PC-9 (cell line): ENCODE measurements around the gene DHX16. TPM values are rescaled to one million over a fixed set of nuclear protein-coding genes. Genes with fewer than 3 reads are reported as not detected.

Source experiments
- BruUV-seq: library from RNA; stranded (reverse); fragments of 400-500 nt; replicated peaks from 2 replicates; lab custom pipeline; 2021; lab: Mats Ljungman, UMichigan
- CTCF ChIA-PET: fragments of 300-600 bp; sonication (Branson Sonifier 250); formaldehyde crosslinking; loops from one replicate; lab custom pipeline; 2022; ENCODE audit warnings: antibody characterized with exemption; lab: Charles Lee
- POLR2A ChIA-PET: fragments of 300-600 bp; sonication (Branson Sonifier 250); formaldehyde crosslinking; loops from one replicate; lab custom pipeline; 2022; ENCODE audit warnings: antibody characterized with exemption; ENCODE audit not compliant: unreplicated experiment; lab: Charles Lee
- DNase-seq, 2 experiments: peaks; one replicate each; pipeline versions ENCODE4 v3.0.0 to v3.0.0-alpha.2; 2015 to 2022; ENCODE audit warnings: mixed read lengths in 1 of 2
- H2AFZ ChIP-seq: fragments of 200-600 bp; sonication (generic); 2 replicates; pipeline ENCODE4 v1.8.1; 2017; ENCODE audit warnings: antibody characterized with exemption
- H3F3A ChIP-seq: fragments of 200-600 bp; sonication (generic); 2 replicates; pipeline ENCODE4 v1.8.1; 2017; ENCODE audit warnings: antibody characterized with exemption, mild to moderate bottlenecking, low read depth; ENCODE audit not compliant: insufficient read depth
- H3K27ac ChIP-seq: fragments of 200-600 bp; sonication (generic); 2 replicates; pipeline ENCODE4 v1.6.1; 2016; ENCODE audit warnings: mixed run types
- H3K27me3 ChIP-seq: fragments of 200-600 bp; sonication (generic); 2 replicates; pipeline ENCODE4 v1.6.1; 2016; ENCODE audit warnings: low read depth, mixed run types; ENCODE audit not compliant: insufficient read depth
- H3K36me3 ChIP-seq: fragments of 200-600 bp; sonication (generic); 2 replicates; pipeline ENCODE4 v1.6.1; 2016; ENCODE audit warnings: low read depth, mixed run types
- H3K4me1 ChIP-seq: fragments of 200-600 bp; sonication (generic); replicated peaks from 2 replicates; pipeline ENCODE4 v1.6.1; 2016; ENCODE audit warnings: mixed run types; ENCODE audit not compliant: insufficient read depth
- H3K4me2 ChIP-seq: fragments of 200-600 bp; sonication (generic); 2 replicates; pipeline ENCODE4 v1.6.1; 2017; ENCODE audit warnings: mixed run types
- H3K4me3 ChIP-seq: fragments of 200-600 bp; sonication (generic); 2 replicates; pipeline ENCODE4 v1.6.1; 2016; ENCODE audit warnings: mixed run types
- H3K79me2 ChIP-seq: fragments of 200-600 bp; sonication (generic); 2 replicates; pipeline ENCODE4 v1.6.1; 2017; ENCODE audit warnings: low read depth, mixed run types
- H3K9me2 ChIP-seq: fragments of 200-600 bp; sonication (generic); 2 replicates; pipeline ENCODE4 v1.8.1; 2017; ENCODE audit warnings: mild to moderate bottlenecking; ENCODE audit not compliant: insufficient read depth
- H3K9me3 ChIP-seq: fragments of 200-600 bp; sonication (generic); 2 replicates; pipeline ENCODE4 v1.8.1; 2016; ENCODE audit warnings: low read depth; ENCODE audit not compliant: insufficient read depth
- H4K20me1 ChIP-seq: fragments of 200-600 bp; sonication (generic); 2 replicates; pipeline ENCODE4 v1.8.1; 2017; ENCODE audit not compliant: insufficient read depth
- CTCF ChIP-seq: fragments of 200-600 bp; sonication (generic); conservative IDR thresholded peaks from 2 replicates; pipeline ENCODE4 v1.6.1; 2017; ENCODE audit warnings: mixed run types, antibody characterized with exemption, mild to moderate bottlenecking, moderate library complexity
- EZH2 ChIP-seq: fragments of 200-600 bp; sonication (generic); IDR thresholded peaks from 2 replicates; pipeline ENCODE4 v1.8.0; 2017; ENCODE audit warnings: antibody characterized with exemption, low read depth
- intact Hi-C: fragments of 100-400 bp; cut with micrococcal nuclease; formaldehyde crosslinking; loops from one replicate; pipeline ENCODE4 v1.10.0; 2022; ENCODE audit not compliant: unreplicated experiment
- total RNA-seq: library from RNA; stranded (reverse); gene quantifications from 2 replicates; pipeline ENCODE4 v1.2.3, GENCODE V29; 2021

The DHX16 gene
- total RNA-seq, 1 experiment from 2014 or later: 43.5 TPM

- Histone ChIP-seq H3K9me3 (no peaks in the 10 kb centered on the region), H3F3A (peaks cover 13% of the 10 kb centered on the region; the same call in 1 of the 2 replicates), H3K27ac (peak overlapping the region; percentile 40), H3K4me2 (peak overlapping the region; percentile 96), H4K20me1 (peaks cover 4% of the 10 kb centered on the region; the same call in 1 of the 2 replicates), H3K4me3 (peak overlapping the region; percentile 85), H3K9me2 (no peaks in the 10 kb centered on the region), H3K79me2 (peaks cover 32% of the 10 kb centered on the region), H2AFZ (peak overlapping the region; percentile 74), H3K36me3 (peaks cover 3% of the 10 kb centered on the region; the same call in 1 of the 2 replicates), H3K27me3 (no peaks in the 10 kb centered on the region), H3K4me1 (peaks cover 30% of the 10 kb centered on the region)
- no TSS peak for BruUV-seq
- no peak for TF ChIP-seq EZH2
- TF ChIP-seq CTCF: no peak
- ChIA-PET POLR2A (interaction anchor here (0.6 to 1.0 kb wide), 4 partner anchors 26 to 141 kb away, joined by 3 to 5 read pairs (median 4); partner anchors contain the start of gene NRM), CTCF (interaction anchor here (0.6 to 1.1 kb wide), 5 partner anchors 11 to 172 kb away, joined by 3 to 7 read pairs (median 3); partner anchors contain the start of gene DHX16)
- intact Hi-C loops: loop anchor here (1.0 kb wide), 3 partner anchors 30 to 100 kb away; partner anchors contain the start of genes MRPS18B and PPP1R10
- no peak for DNase-seq
Observed at GRCh38 chr6:30716879-30717128, 44.0 kb upstream of the DHX16 start.

GRCh38 chr6:30714263-30714662 is 41.5 kb upstream of the DHX16 start:
- no peak for DNase-seq
- H3K79me2 ChIP-seq: peaks cover 12% of the 10 kb centered on the region
- H3K9me3 ChIP-seq: no peaks in the 10 kb centered on the region
- no peak overlapping the region for H2AFZ ChIP-seq
- CTCF ChIA-PET: interaction anchor here (0.6 kb wide), 2 partner anchors 88 to 369 kb away, joined by 3 read pairs; no protein-coding TSS in a partner anchor
- H3K4me2 ChIP-seq: no peak overlapping the region
- H4K20me1 ChIP-seq: no peaks in the 10 kb centered on the region
- peaks cover 3% of the 10 kb centered on the region; the same call in 1 of the 2 replicates for H3K9me2 ChIP-seq
- no peak overlapping the region for H3K4me3 ChIP-seq
- POLR2A ChIA-PET: no interaction called here
- peaks cover 25% of the 10 kb centered on the region for H3K4me1 ChIP-seq
- intact Hi-C loops: no loop called here
- TF ChIP-seq EZH2 (no peak), CTCF (no peak)
- no peak overlapping the region for H3K27ac ChIP-seq
- no peaks in the 10 kb centered on the region for H3K36me3 ChIP-seq
- H3K27me3 ChIP-seq: no peaks in the 10 kb centered on the region
- BruUV-seq: no TSS peak
- peaks cover 10% of the 10 kb centered on the region; the same call in 1 of the 2 replicates for H3F3A ChIP-seq

- no TSS peak for BruUV-seq
- no peak for DNase-seq
- Histone ChIP-seq H3K4me1 (peaks cover 15% of the 10 kb centered on the region), H3K9me3 (no peaks in the 10 kb centered on the region), H2AFZ (no peak overlapping the region), H3K4me3 (no peak overlapping the region), H3F3A (peaks cover 8% of the 10 kb centered on the region; the same call in 1 of the 2 replicates), H3K9me2 (peaks cover 3% of the 10 kb centered on the region; the same call in 1 of the 2 replicates), H4K20me1 (no peaks in the 10 kb centered on the region), H3K27me3 (no peaks in the 10 kb centered on the region), H3K4me2 (no peak overlapping the region), H3K79me2 (no peaks in the 10 kb centered on the region), H3K27ac (no peak overlapping the region), H3K36me3 (no peaks in the 10 kb centered on the region)
- intact Hi-C loops: no loop called here
- ChIA-PET POLR2A (no interaction called here), CTCF (no interaction called here)
- no peak for TF ChIP-seq EZH2
- no peak for TF ChIP-seq CTCF
Observed at GRCh38 chr6:30712441-30712945, 39.7 kb upstream of the DHX16 start.
